ENCODE results near the gene GAA. TPM values are rescaled to one million over a fixed set of nuclear protein-coding genes. Genes with fewer than 3 reads are reported as not detected.

Gene GAA
- total RNA-seq, 1 experiment from 2014 or later, result 36.1 TPM

DNA sequence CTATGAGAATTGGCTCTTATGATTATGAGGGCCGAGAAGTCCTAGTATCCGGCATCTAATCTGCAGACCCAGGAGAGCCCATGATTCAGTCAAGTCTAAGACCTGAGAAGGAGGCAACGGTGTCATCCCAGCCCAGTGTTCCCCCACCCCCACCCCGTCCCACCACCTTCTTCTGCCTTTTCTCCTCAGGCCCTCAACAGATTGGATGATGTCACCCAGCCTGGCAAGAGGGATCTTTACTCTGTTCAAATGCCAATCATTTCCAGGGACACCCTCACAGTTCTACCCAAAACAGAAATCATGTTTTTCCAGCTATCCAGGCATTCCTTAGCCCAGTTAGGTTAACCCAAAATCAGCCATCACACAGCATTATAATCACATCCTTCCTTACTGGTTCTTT lies 10.0 kb upstream of the GAA start:
- in situ Hi-C loops (cut with HindIII; ENCODE audit: low pct_unique_long_range_greater_than_20kb, low sequenced_read_pairs), result no loop called here
- no peaks in the 10 kb centered on the region for H3K4me1 ChIP-seq (ENCODE audit: control insufficient read depth, insufficient read depth, low read length)
- DNase-seq (ENCODE audit: low read depth, low spot score) (no peak), ATAC-seq (no peak)
- no peaks in the 10 kb centered on the region for H3K27me3 ChIP-seq (ENCODE audit: control insufficient read depth, insufficient read depth, low read length)
- no TSS peak for BruUV-seq (replicated peaks)
- H3K27ac ChIP-seq (ENCODE audit: low read length), result no peak overlapping the region
- H3K36me3 ChIP-seq (ENCODE audit: control insufficient read depth, insufficient read depth, low read length), result no peaks in the 10 kb centered on the region
- ChIA-PET POLR2A (no interaction called here), CTCF (no interaction called here)
- H3K4me3 ChIP-seq (ENCODE audit: low read depth in 2 of 2, low read length in 2 of 2), result no peak overlapping the region
- H3K9me3 ChIP-seq (ENCODE audit: control insufficient read depth, insufficient read depth, low read depth, low read length), result no peaks in the 10 kb centered on the region
- no peak for TF ChIP-seq SIN3A (IDR thresholded peaks at IDR 0.05; ENCODE audit: borderline replicate concordance, insufficient read depth, low read depth, low read length)
- TF ChIP-seq, protein P1, sequence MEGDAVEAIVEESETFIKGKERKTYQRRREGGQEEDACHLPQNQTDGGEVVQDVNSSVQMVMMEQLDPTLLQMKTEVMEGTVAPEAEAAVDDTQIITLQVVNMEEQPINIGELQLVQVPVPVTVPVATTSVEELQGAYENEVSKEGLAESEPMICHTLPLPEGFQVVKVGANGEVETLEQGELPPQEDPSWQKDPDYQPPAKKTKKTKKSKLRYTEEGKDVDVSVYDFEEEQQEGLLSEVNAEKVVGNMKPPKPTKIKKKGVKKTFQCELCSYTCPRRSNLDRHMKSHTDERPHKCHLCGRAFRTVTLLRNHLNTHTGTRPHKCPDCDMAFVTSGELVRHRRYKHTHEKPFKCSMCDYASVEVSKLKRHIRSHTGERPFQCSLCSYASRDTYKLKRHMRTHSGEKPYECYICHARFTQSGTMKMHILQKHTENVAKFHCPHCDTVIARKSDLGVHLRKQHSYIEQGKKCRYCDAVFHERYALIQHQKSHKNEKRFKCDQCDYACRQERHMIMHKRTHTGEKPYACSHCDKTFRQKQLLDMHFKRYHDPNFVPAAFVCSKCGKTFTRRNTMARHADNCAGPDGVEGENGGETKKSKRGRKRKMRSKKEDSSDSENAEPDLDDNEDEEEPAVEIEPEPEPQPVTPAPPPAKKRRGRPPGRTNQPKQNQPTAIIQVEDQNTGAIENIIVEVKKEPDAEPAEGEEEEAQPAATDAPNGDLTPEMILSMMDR (IDR thresholded peaks at IDR 0.05), result no peak
- no peak for TF ChIP-seq TCF7L2 (IDR thresholded peaks at IDR 0.05; ENCODE audit: low read depth, low read length)
- no peak for TF ChIP-seq POLR2AphosphoS5 (IDR thresholded peaks at IDR 0.05; ENCODE audit: low read depth, low read length)
- TF ChIP-seq, protein P2, sequence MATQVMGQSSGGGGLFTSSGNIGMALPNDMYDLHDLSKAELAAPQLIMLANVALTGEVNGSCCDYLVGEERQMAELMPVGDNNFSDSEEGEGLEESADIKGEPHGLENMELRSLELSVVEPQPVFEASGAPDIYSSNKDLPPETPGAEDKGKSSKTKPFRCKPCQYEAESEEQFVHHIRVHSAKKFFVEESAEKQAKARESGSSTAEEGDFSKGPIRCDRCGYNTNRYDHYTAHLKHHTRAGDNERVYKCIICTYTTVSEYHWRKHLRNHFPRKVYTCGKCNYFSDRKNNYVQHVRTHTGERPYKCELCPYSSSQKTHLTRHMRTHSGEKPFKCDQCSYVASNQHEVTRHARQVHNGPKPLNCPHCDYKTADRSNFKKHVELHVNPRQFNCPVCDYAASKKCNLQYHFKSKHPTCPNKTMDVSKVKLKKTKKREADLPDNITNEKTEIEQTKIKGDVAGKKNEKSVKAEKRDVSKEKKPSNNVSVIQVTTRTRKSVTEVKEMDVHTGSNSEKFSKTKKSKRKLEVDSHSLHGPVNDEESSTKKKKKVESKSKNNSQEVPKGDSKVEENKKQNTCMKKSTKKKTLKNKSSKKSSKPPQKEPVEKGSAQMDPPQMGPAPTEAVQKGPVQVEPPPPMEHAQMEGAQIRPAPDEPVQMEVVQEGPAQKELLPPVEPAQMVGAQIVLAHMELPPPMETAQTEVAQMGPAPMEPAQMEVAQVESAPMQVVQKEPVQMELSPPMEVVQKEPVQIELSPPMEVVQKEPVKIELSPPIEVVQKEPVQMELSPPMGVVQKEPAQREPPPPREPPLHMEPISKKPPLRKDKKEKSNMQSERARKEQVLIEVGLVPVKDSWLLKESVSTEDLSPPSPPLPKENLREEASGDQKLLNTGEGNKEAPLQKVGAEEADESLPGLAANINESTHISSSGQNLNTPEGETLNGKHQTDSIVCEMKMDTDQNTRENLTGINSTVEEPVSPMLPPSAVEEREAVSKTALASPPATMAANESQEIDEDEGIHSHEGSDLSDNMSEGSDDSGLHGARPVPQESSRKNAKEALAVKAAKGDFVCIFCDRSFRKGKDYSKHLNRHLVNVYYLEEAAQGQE (IDR thresholded peaks at IDR 0.05; ENCODE audit: insufficient read depth in 1 of 2, low read depth in 2 of 2, low read length in 1 of 2), result no peak
- intact Hi-C loops (cut with micrococcal nuclease; ENCODE audit: unreplicated experiment), result no loop called here

DNA sequence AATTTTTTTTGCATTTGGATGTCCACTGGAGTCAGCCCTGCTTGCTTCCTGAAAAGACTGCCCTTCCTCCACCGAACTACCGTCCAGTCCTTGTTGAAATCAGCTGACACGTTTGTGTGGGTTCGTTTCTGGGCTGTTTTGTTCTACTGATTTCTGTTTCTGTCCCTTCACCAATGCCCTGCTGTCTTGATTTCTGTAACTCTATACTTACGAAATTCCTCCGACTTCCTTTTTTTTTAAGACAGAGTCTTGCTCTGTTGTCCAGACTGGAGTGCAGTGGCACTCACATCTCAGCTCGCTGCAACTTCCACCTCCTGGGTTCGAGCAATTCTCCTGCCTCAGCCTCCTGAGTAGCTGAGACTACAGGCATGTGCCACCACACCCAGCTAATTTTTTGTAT lies 8.4 kb upstream of the GAA start:
- no TSS peak for BruUV-seq (replicated peaks)

More for the DNA sequence above, 8.4 kb upstream of the GAA start:
- no peak overlapping the region for H3K27ac ChIP-seq (ENCODE audit: low read length)
- in situ Hi-C loops (cut with HindIII; ENCODE audit: low pct_unique_long_range_greater_than_20kb, low sequenced_read_pairs), result no loop called here
- no peak overlapping the region for H3K4me3 ChIP-seq (ENCODE audit: low read depth in 2 of 2, low read length in 2 of 2)
- H3K4me1 ChIP-seq (ENCODE audit: control insufficient read depth, insufficient read depth, low read length), result no peaks in the 10 kb centered on the region
- POLR2A ChIA-PET, result no interaction called here
- DNase-seq (ENCODE audit: low read depth, low spot score) (no peak), ATAC-seq (no peak)
- H3K36me3 ChIP-seq (ENCODE audit: control insufficient read depth, insufficient read depth, low read length), result no peaks in the 10 kb centered on the region
- TF ChIP-seq, protein P1 (IDR thresholded peaks at IDR 0.05), result no peak
- TF ChIP-seq POLR2AphosphoS5 (IDR thresholded peaks at IDR 0.05; ENCODE audit: low read depth, low read length), result no peak
- TF ChIP-seq TCF7L2 (IDR thresholded peaks at IDR 0.05; ENCODE audit: low read depth, low read length), result no peak
- TF ChIP-seq, protein P2 (IDR thresholded peaks at IDR 0.05; ENCODE audit: insufficient read depth in 1 of 2, low read depth in 2 of 2, low read length in 1 of 2), result no peak
- H3K9me3 ChIP-seq (ENCODE audit: control insufficient read depth, insufficient read depth, low read depth, low read length), result no peaks in the 10 kb centered on the region
- intact Hi-C loops (cut with micrococcal nuclease; ENCODE audit: unreplicated experiment), result no loop called here
- H3K27me3 ChIP-seq (ENCODE audit: control insufficient read depth, insufficient read depth, low read length), result no peaks in the 10 kb centered on the region
- CTCF ChIA-PET, result no interaction called here

Data from Panc1 (cell line).